Lower lobe of right lung (tissue), 2 donors: ENCODE data around the gene DOC2A. TPM values are rescaled to one million over a fixed set of nuclear protein-coding genes. Genes with fewer than 3 reads are reported as not detected.

Experiments used
- ATAC-seq, 2 donors: fragments of 200-7000 bp; cut with Tn5 transposase; one replicate each; pipeline ENCODE4 v1.9.1; 2020 to 2022; ENCODE audit warnings: mild to moderate bottlenecking in 2 of 2, moderate library complexity in 2 of 2
- DNase-seq: peaks from one replicate; pipeline ENCODE4 v3.0.0-alpha.2; 2020
- H3K27ac ChIP-seq: fragments of 200-600 bp; one replicate; pipeline ENCODE4 v1.8.0; 2022
- H3K27me3 ChIP-seq: fragments of 200-600 bp; one replicate; pipeline ENCODE4 v1.8.0; 2022; ENCODE audit warnings: low read depth
- H3K36me3 ChIP-seq: fragments of 200-600 bp; one replicate; pipeline ENCODE4 v1.8.0; 2022; ENCODE audit warnings: mild to moderate bottlenecking
- H3K4me1 ChIP-seq: fragments of 200-600 bp; one replicate; pipeline ENCODE4 v1.8.0; 2022
- H3K4me3 ChIP-seq: fragments of 200-600 bp; one replicate; pipeline ENCODE4 v1.8.0; 2022; ENCODE audit warnings: mild to moderate bottlenecking
- H3K9me3 ChIP-seq: fragments of 200-600 bp; one replicate; pipeline ENCODE4 v1.8.0; 2022
- CTCF ChIP-seq: fragments of 200-600 bp; IDR thresholded peaks from one replicate; pipeline ENCODE4 v1.8.0; 2022; ENCODE audit warnings: antibody characterized with exemption, mild to moderate bottlenecking
- intact Hi-C: fragments of 100-400 bp; cut with DNase I; formaldehyde crosslinking; loops from one replicate; pipeline ENCODE4 v1.11.0; 2022
- total RNA-seq: library from RNA; stranded (reverse); fragmentation: NEBNext Ultra II Directional; extraction: Animal tissue kit (Norgen Biotek cat#: 25700); gene quantifications from one replicate; pipeline ENCODE4 v1.2.1, GENCODE V29; 2021
- donor health status: DM: no; HTN: yes; CAD: no; lungs with severe emphysema.

The DOC2A gene
- total RNA-seq, 1 donor from 2014 or later = 6.4 TPM

GRCh38 chr16:29971304-29971703, 39.5 kb downstream of the DOC2A start:
- Histone ChIP-seq H3K27me3 (no peaks in the 10 kb centered on the region), H3K4me3 (no peak overlapping the region), H3K4me1 (peaks cover 21% of the 10 kb centered on the region), H3K9me3 (no peaks in the 10 kb centered on the region), H3K36me3 (peaks cover 55% of the 10 kb centered on the region), H3K27ac (no peak overlapping the region)
- no peak for TF ChIP-seq CTCF
- ATAC-seq (no peak), DNase-seq (peak; percentile 28)
- intact Hi-C loops = no loop called here

GRCh38 chr16:29968205-29968604, 42.6 kb downstream of the DOC2A start:
- no peak overlapping the region for H3K27ac ChIP-seq
- H3K27me3 ChIP-seq = no peaks in the 10 kb centered on the region
- no peak for TF ChIP-seq CTCF
- DNase-seq = no peak
- peaks cover 55% of the 10 kb centered on the region for H3K36me3 ChIP-seq
- H3K4me3 ChIP-seq = no peak overlapping the region
- H3K9me3 ChIP-seq = no peaks in the 10 kb centered on the region
- H3K4me1 ChIP-seq = peaks cover 7% of the 10 kb centered on the region
- no peak for ATAC-seq
- intact Hi-C loops = no loop called here

- Histone ChIP-seq H3K27me3 (no peaks in the 10 kb centered on the region), H3K4me3 (peak overlapping the region; percentile 64), H3K4me1 (peaks cover 18% of the 10 kb centered on the region), H3K9me3 (no peaks in the 10 kb centered on the region), H3K27ac (peak overlapping the region; percentile 90), H3K36me3 (peaks cover 14% of the 10 kb centered on the region)
- DNase-seq (no peak), ATAC-seq (no peak)
- intact Hi-C loops = no loop called here
- TF ChIP-seq CTCF = no peak
Observed at GRCh38 chr16:29963021-29963743, 47.6 kb downstream of the DOC2A start.

GRCh38 chr16:29962344-29962994, 48.4 kb downstream of the DOC2A start:
- ATAC-seq = peak; percentile 68 to 74
- Histone ChIP-seq H3K27ac (peak overlapping the region; percentile 90), H3K36me3 (peaks cover 8% of the 10 kb centered on the region), H3K4me1 (peaks cover 18% of the 10 kb centered on the region), H3K4me3 (peak overlapping the region; percentile 64), H3K27me3 (no peaks in the 10 kb centered on the region), H3K9me3 (no peaks in the 10 kb centered on the region)
- no peak for DNase-seq
- TF ChIP-seq CTCF = no peak
- intact Hi-C loops = no loop called here

- Histone ChIP-seq H3K4me3 (peak within 1 kb of the TSS; percentile 64), H3K36me3 (peaks cover 1% of the 10 kb centered on the region), H3K4me1 (peaks cover 18% of the 10 kb centered on the region), H3K27ac (peak within 1 kb of the TSS; percentile 90), H3K27me3 (no peaks in the 10 kb centered on the region), H3K9me3 (no peaks in the 10 kb centered on the region)
- DNase-seq (peak; percentile 93), ATAC-seq (peak; percentile 98 to 99)
- intact Hi-C loops = no loop called here
- TF ChIP-seq CTCF = peak; percentile 48
Observed at GRCh38 chr16:29961479-29962343, 49.1 kb downstream of the DOC2A start, which contains the start of gene TMEM219. Gene TMEM219 (plus strand): TSS chr16:29962079. CDS start chr16:29963144, 1,065 bp downstream.
